Natural killer cell (primary cell): ENCODE results near the gene CBR3. TPM values are rescaled to one million over a fixed set of nuclear protein-coding genes. Genes with fewer than 3 reads are reported as not detected.

Source experiments
- ATAC-seq, 3 donors: fragments of 150-1000 bp in 2 of 3; fragments of 200-7000 bp in 1 of 3; cut with Tn5 transposase; 1 replicate in 1 of 3; 2 replicates in 2 of 3; pipeline ENCODE4 v1.10.0; 2021; ENCODE audit warnings: mild to moderate bottlenecking in 2 of 3, moderate library complexity in 2 of 3
- DNase-seq, 2 donors: peaks; one replicate each; pipeline versions ENCODE4 v3.0.0 to v3.0.0-alpha.2; 2013 to 2021; ENCODE audit warnings: mixed read lengths in 1 of 2
- H3K27ac ChIP-seq: one replicate; pipeline ENCODE4 v1.5.1; 2013; ENCODE audit warnings: mild to moderate bottlenecking, low read length
- H3K27me3 ChIP-seq: one replicate; pipeline ENCODE4 v1.6.1; 2013; ENCODE audit warnings: low read length; ENCODE audit not compliant: control insufficient read depth, insufficient read depth
- H3K36me3 ChIP-seq: one replicate; pipeline ENCODE4 v1.6.1; 2013; ENCODE audit warnings: low read length; ENCODE audit not compliant: control insufficient read depth, insufficient read depth
- H3K4me1 ChIP-seq: one replicate; pipeline ENCODE4 v1.6.1; 2013; ENCODE audit warnings: low read length; ENCODE audit not compliant: control insufficient read depth, insufficient read depth
- H3K4me3 ChIP-seq: one replicate; pipeline ENCODE4 v1.5.1; 2013; ENCODE audit warnings: low read length
- H3K9me3 ChIP-seq: one replicate; pipeline ENCODE4 v1.6.1; 2013; ENCODE audit warnings: low read length; ENCODE audit not compliant: control insufficient read depth, insufficient read depth
- H3K27ac Mint-ChIP-seq, 2 donors: one replicate each; pipeline ENCODE4 v1.8.0; 2022; ENCODE audit warnings: mild to moderate bottlenecking in 2 of 2, mixed read lengths in 2 of 2, moderate library complexity in 1 of 2
- H3K27me3 Mint-ChIP-seq, 2 donors: one replicate each; pipeline ENCODE4 v1.8.0; 2022; ENCODE audit warnings: low read depth in 2 of 2, mixed read lengths in 2 of 2
- H3K36me3 Mint-ChIP-seq: one replicate; pipeline ENCODE4 v1.8.0; 2022; ENCODE audit warnings: mixed read lengths
- H3K4me1 Mint-ChIP-seq, 2 donors: one replicate each; pipeline ENCODE4 v1.8.0; 2022; ENCODE audit warnings: mixed read lengths in 2 of 2
- H3K4me3 Mint-ChIP-seq: one replicate; pipeline ENCODE4 v1.8.0; 2022; ENCODE audit warnings: mild to moderate bottlenecking, moderate library complexity, mixed read lengths
- H3K9me3 Mint-ChIP-seq, 2 donors: one replicate each; pipeline ENCODE4 v1.8.0; 2022; ENCODE audit warnings: mixed read lengths in 2 of 2
- CTCF ChIP-seq: fragments of 200-600 bp; IDR thresholded peaks from one replicate; pipeline ENCODE4 v1.8.0; 2022; ENCODE audit warnings: antibody characterized with exemption
- WGBS: methylation state at CpG from one replicate; pipeline ENCODE4 v1.1.7; 2013; ENCODE audit warnings: missing lambda C conversion rate; ENCODE audit not compliant: insufficient coverage; 5-methylcytosine and 5-hydroxymethylcytosine counted together
- intact Hi-C: fragments of 100-400 bp; cut with micrococcal nuclease; formaldehyde crosslinking; loops from one replicate; pipeline ENCODE4 v1.14.2; 2022
- total RNA-seq, 4 donors: library from RNA; stranded (reverse); fragments of 120-200 nt in 1 of 4; gene quantifications; one replicate each; pipeline versions ENCODE4 v1.2.3 to v1.2.4, GENCODE V29; 2013 to 2022

Gene CBR3
- total RNA-seq, 3 donors from 2014 or later (not counting 1 experiment from before 2014, with no cell fraction given), result 0.95 to 1.5 (median 1.2) TPM

DNA sequence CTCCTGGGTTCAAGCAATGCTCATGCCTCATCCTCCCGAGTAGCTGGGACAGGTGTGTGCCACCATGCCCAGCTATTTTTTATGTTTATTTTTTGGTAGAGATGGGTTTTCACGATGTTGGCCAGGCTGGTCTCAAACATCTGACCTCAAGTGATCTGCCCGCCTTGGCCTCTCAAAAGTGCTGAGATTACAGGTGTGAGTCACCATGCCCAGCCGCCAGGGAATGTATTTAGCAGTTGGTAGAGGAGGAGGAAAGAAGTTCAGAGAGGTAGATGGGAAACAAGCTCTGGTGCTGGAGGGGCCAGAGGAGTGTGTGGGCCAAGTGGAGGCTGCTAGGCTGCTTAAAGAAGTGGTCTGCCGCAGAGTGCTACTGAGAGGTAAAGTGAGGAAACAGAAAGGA, 27.8 kb downstream of the CBR3 start:
- no peak overlapping the region for H3K4me3 ChIP-seq
- no peak for ATAC-seq
- peaks cover under 1% of the 10 kb centered on the region for H3K4me1 ChIP-seq
- Mint-ChIP-seq H3K27me3 (no peaks in the 10 kb centered on the region), H3K4me1 (peaks cover 22 to 28% of the 10 kb centered on the region in 2 donors), H3K4me3 (no peak overlapping the region), H3K36me3 (no peaks in the 10 kb centered on the region), H3K27ac (no peak overlapping the region), H3K9me3 (no peaks in the 10 kb centered on the region)
- intact Hi-C loops, result no loop called here
- TF ChIP-seq CTCF, result no peak
- H3K27ac ChIP-seq, result no peak overlapping the region
- H3K27me3 ChIP-seq, result no peaks in the 10 kb centered on the region
- WGBS, result 90% methylated on average over 5 of the region's 5 CpGs
- no peak for DNase-seq
- H3K36me3 ChIP-seq, result peaks cover 13% of the 10 kb centered on the region
- no peaks in the 10 kb centered on the region for H3K9me3 ChIP-seq

- H3K9me3 Mint-ChIP-seq, result no peaks in the 10 kb centered on the region
- Histone ChIP-seq H3K4me3 (no peak overlapping the region), H3K9me3 (no peaks in the 10 kb centered on the region), H3K36me3 (peaks cover 18% of the 10 kb centered on the region), H3K4me1 (no peaks in the 10 kb centered on the region), H3K27ac (no peak overlapping the region), H3K27me3 (no peaks in the 10 kb centered on the region)
- no peak overlapping the region for H3K27ac Mint-ChIP-seq
- no peaks in the 10 kb centered on the region for H3K27me3 Mint-ChIP-seq
- H3K36me3 Mint-ChIP-seq, result no peaks in the 10 kb centered on the region
- ATAC-seq, result no peak
- intact Hi-C loops, result no loop called here
- WGBS, result 75% methylated on average over 10 of the region's 10 CpGs
- no peak for DNase-seq
- H3K4me1 Mint-ChIP-seq, result peaks cover 16 to 20% of the 10 kb centered on the region in 2 donors
- TF ChIP-seq CTCF, result no peak
- no peak overlapping the region for H3K4me3 Mint-ChIP-seq
Observed at GRCh38 chr21:36163750-36164741, 29.2 kb downstream of the CBR3 start.

DNA sequence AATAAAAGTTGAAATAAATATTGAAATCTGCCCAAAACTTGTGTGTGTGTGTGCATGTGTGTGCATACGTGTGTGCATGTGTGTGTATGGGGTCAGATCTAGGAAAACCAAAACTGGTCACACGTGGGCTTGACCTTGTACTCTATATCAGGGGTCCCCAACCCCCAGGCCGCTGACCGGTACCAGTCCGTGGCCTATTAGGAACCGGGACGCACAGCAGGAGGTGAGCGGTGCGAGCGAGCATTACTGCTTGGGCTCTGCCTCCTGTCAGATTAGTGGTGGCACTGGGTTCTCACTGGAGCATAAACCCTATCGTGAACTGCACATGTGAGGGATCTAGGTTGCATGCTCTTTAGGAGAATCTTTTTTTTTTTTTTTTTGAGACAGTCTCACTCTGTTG, 30.5 kb downstream of the CBR3 start:
- Mint-ChIP-seq H3K9me3 (no peaks in the 10 kb centered on the region), H3K4me1 (peaks cover 11 to 25% of the 10 kb centered on the region in 2 donors), H3K27ac (no peak overlapping the region), H3K36me3 (no peaks in the 10 kb centered on the region), H3K4me3 (no peak overlapping the region), H3K27me3 (no peaks in the 10 kb centered on the region)
- WGBS, result 95% methylated on average over 11 of the region's 11 CpGs
- H3K36me3 ChIP-seq, result peaks cover 22% of the 10 kb centered on the region
- H3K4me1 ChIP-seq, result no peaks in the 10 kb centered on the region
- no peak for DNase-seq
- H3K27me3 ChIP-seq, result no peaks in the 10 kb centered on the region
- ATAC-seq, result no peak
- H3K9me3 ChIP-seq, result no peaks in the 10 kb centered on the region
- intact Hi-C loops, result no loop called here
- H3K27ac ChIP-seq, result no peak overlapping the region
- no peak for TF ChIP-seq CTCF
- no peak overlapping the region for H3K4me3 ChIP-seq
